CD4-positive, alpha-beta T cell (primary cell): Measurements from ENCODE around the gene KRT79. TPM values are rescaled to one million over a fixed set of nuclear protein-coding genes. Genes with fewer than 3 reads are reported as not detected.
"Not testable (repeated sequence)": the region's sequence is repeated elsewhere in the genome, so short reads cannot be mapped to it uniquely, and the experiment has no call there.

Experiments used
- ATAC-seq: fragments of 200-7000 bp; cut with Tn5 transposase; one replicate; pipeline ENCODE4 v1.10.0; 2022; ENCODE audit warnings: mild to moderate bottlenecking; ENCODE audit not compliant: poor library complexity
- CTCF ChIA-PET: fragments of 350-600 bp; sonication (Branson Sonifier 250); formaldehyde crosslinking; loops from one replicate; lab custom pipeline; 2021; ENCODE audit warnings: antibody characterized with exemption, inconsistent platforms; lab: Charles Lee
- POLR2A ChIA-PET: fragments of 350-600 bp; sonication (Branson Sonifier 250); formaldehyde crosslinking; loops from one replicate; lab custom pipeline; 2021; ENCODE audit warnings: antibody characterized with exemption, inconsistent platforms; lab: Charles Lee
- DNase-seq, 14 experiments: peaks; one replicate each; pipeline ENCODE4 v3.0.0-alpha.2; 2013 to 2020; ENCODE audit warnings: mixed read lengths in 2 of 14
- H3K27ac ChIP-seq, 2 donors: one replicate each; pipeline versions ENCODE4 v1.5.1 to v1.7.0; 2013; ENCODE audit warnings: low read length in 2 of 2, low read depth in 1 of 2, mild to moderate bottlenecking in 1 of 2
- H3K27me3 ChIP-seq, 2 experiments: 1 replicate in 1 of 2; 2 replicates in 1 of 2; pipeline versions ENCODE4 v1.6.1 to v1.7.0; 2013; ENCODE audit warnings: low read length in 2 of 2, control low read depth in 1 of 2, mild to moderate bottlenecking in 1 of 2, moderate library complexity in 1 of 2; ENCODE audit not compliant: insufficient read depth in 2 of 2, control insufficient read depth in 1 of 2
- H3K36me3 ChIP-seq: one replicate; pipeline ENCODE4 v1.6.1; 2013; ENCODE audit warnings: low read length, control low read depth; ENCODE audit not compliant: insufficient read depth
- H3K4me1 ChIP-seq: one replicate; pipeline ENCODE4 v1.6.1; 2013; ENCODE audit warnings: low read length, control low read depth; ENCODE audit not compliant: insufficient read depth
- H3K4me3 ChIP-seq: one replicate; pipeline ENCODE4 v1.5.1; 2013; ENCODE audit warnings: mild to moderate bottlenecking, low read length, moderate library complexity
- H3K9me3 ChIP-seq, 2 experiments: 1 replicate in 1 of 2; 2 replicates in 1 of 2; pipeline versions ENCODE4 v1.6.1 to v1.7.0; 2013; ENCODE audit warnings: low read length in 2 of 2, mild to moderate bottlenecking in 2 of 2, control low read depth in 1 of 2, moderate library complexity in 1 of 2; ENCODE audit not compliant: control insufficient read depth in 1 of 2, insufficient read depth in 1 of 2
- H3K27ac Mint-ChIP-seq: one replicate; pipeline ENCODE4 v1.8.0; 2020; ENCODE audit warnings: mixed read lengths
- H3K27me3 Mint-ChIP-seq: one replicate; pipeline ENCODE4 v1.8.0; 2021; ENCODE audit warnings: mixed read lengths
- H3K36me3 Mint-ChIP-seq: one replicate; pipeline ENCODE4 v1.8.0; 2021; ENCODE audit warnings: low read depth, mixed read lengths
- H3K4me1 Mint-ChIP-seq: one replicate; pipeline ENCODE4 v1.8.0; 2021; ENCODE audit warnings: low read depth, mixed read lengths
- H3K4me3 Mint-ChIP-seq: one replicate; pipeline ENCODE4 v1.8.0; 2020; ENCODE audit warnings: mild to moderate bottlenecking, mixed read lengths
- H3K9me3 Mint-ChIP-seq: one replicate; pipeline ENCODE4 v1.8.0; 2020; ENCODE audit warnings: mixed read lengths
- CTCF ChIP-seq: fragments of 200-600 bp; IDR thresholded peaks from one replicate; pipeline ENCODE4 v1.8.0; 2022; ENCODE audit warnings: antibody characterized with exemption, mild to moderate bottlenecking
- intact Hi-C, 2 experiments: fragments of 100-400 bp; cut with DNase I in 1 of 2; cut with micrococcal nuclease in 1 of 2; formaldehyde crosslinking; loops; one replicate each; pipeline versions ENCODE4 v1.15.1 to v1.9.0; 2023 to 2025; cut with DNase I, micrococcal nuclease
- total RNA-seq, 174 experiments: library from RNA in 2 of 174; stranded (reverse) in 2 of 174; gene quantifications; one replicate each; pipeline ENCODE4 v1.2.3 and lab custom pipeline; 2021 to 2026

KRT79 gene
- total RNA-seq, 2 experiments from 2014 or later = not detected

GRCh38 chr12:52860102-52860823 lies 26.2 kb upstream of the KRT79 start:
- no peak overlapping the region for H3K4me3 Mint-ChIP-seq
- no peak for TF ChIP-seq CTCF
- no peaks in the 10 kb centered on the region for H3K36me3 ChIP-seq
- no peaks in the 10 kb centered on the region for H3K4me1 ChIP-seq
- no peak overlapping the region for H3K4me3 ChIP-seq
- no peak overlapping the region for H3K27ac Mint-ChIP-seq
- no peaks in the 10 kb centered on the region for H3K9me3 ChIP-seq
- no peak for ATAC-seq
- DNase-seq = no peak
- H3K27me3 Mint-ChIP-seq = peaks cover 11% of the 10 kb centered on the region
- H3K9me3 Mint-ChIP-seq = no peaks in the 10 kb centered on the region
- H3K27me3 ChIP-seq = no peaks in the 10 kb centered on the region
- no peaks in the 10 kb centered on the region for H3K4me1 Mint-ChIP-seq
- ChIA-PET POLR2A (no interaction called here), CTCF (interaction anchor here (1.3 kb wide), 1 partner anchor 10 kb away, joined by 4 read pairs; no protein-coding TSS in a partner anchor)
- no peaks in the 10 kb centered on the region for H3K36me3 Mint-ChIP-seq
- intact Hi-C loops = no loop called here
- H3K27ac ChIP-seq = no peak overlapping the region

- POLR2A ChIA-PET = no interaction called here
- Mint-ChIP-seq H3K27ac (no peak overlapping the region), H3K27me3 (peaks cover 15% of the 10 kb centered on the region), H3K4me3 (no peak overlapping the region), H3K36me3 (no peaks in the 10 kb centered on the region), H3K4me1 (no peaks in the 10 kb centered on the region), H3K9me3 (no peaks in the 10 kb centered on the region)
- no peaks in the 10 kb centered on the region for H3K27me3 ChIP-seq
- no peaks in the 10 kb centered on the region for H3K4me1 ChIP-seq
- CTCF ChIA-PET = no interaction called here
- TF ChIP-seq CTCF = no peak
- intact Hi-C loops = no loop called here
- H3K27ac ChIP-seq = no peak overlapping the region
- H3K4me3 ChIP-seq = no peak overlapping the region
- no peaks in the 10 kb centered on the region for H3K36me3 ChIP-seq
- H3K9me3 ChIP-seq = no peaks in the 10 kb centered on the region
- DNase-seq = no peak
- ATAC-seq = no peak
Observed at GRCh38 chr12:52857500-52857899, 23.4 kb upstream of the KRT79 start.

GRCh38 chr12:52856787-52857186 lies 22.7 kb upstream of the KRT79 start:
- POLR2A ChIA-PET = no interaction called here
- CTCF ChIA-PET = interaction anchor here (0.9 kb wide), 1 partner anchor 9 kb away, joined by 3 read pairs; no protein-coding TSS in a partner anchor
- intact Hi-C loops = no loop called here
- ATAC-seq = no peak
- Mint-ChIP-seq H3K36me3 (no peaks in the 10 kb centered on the region), H3K4me1 (no peaks in the 10 kb centered on the region), H3K27ac (no peak overlapping the region), H3K9me3 (no peaks in the 10 kb centered on the region), H3K4me3 (no peak overlapping the region), H3K27me3 (peaks cover 15% of the 10 kb centered on the region)
- no peak for TF ChIP-seq CTCF
- Histone ChIP-seq H3K27ac (no peak overlapping the region), H3K36me3 (no peaks in the 10 kb centered on the region), H3K9me3 (no peaks in the 10 kb centered on the region), H3K4me3 (no peak overlapping the region), H3K27me3 (no peaks in the 10 kb centered on the region), H3K4me1 (no peaks in the 10 kb centered on the region)
- DNase-seq = no peak

- H3K9me3 ChIP-seq, H3K4me1 Mint-ChIP-seq, ATAC-seq, CTCF ChIA-PET, H3K27ac Mint-ChIP-seq, H3K4me1 ChIP-seq, intact Hi-C loops, H3K9me3 Mint-ChIP-seq, H3K4me3 Mint-ChIP-seq, H3K36me3 ChIP-seq, POLR2A ChIA-PET, H3K36me3 Mint-ChIP-seq, H3K27me3 ChIP-seq, H3K27ac ChIP-seq, H3K4me3 ChIP-seq, DNase-seq: not testable (repeated sequence)
- peaks cover 15% of the 10 kb centered on the region for H3K27me3 Mint-ChIP-seq
Observed at GRCh38 chr12:52856077-52856476, 22.0 kb upstream of the KRT79 start.
